ENCODE measurements around the gene ANO5.
"Not testable (repeated sequence)": the region's sequence is repeated elsewhere in the genome, so short reads cannot be mapped to it uniquely, and the experiment has no call there.

The ANO5 gene

GRCh38 chr11:22197139-22198005 is 4.5 kb downstream of the ANO5 start:
- DNase-seq (ENCODE audit: low read depth in 2 of 2): no peak

GRCh38 chr11:22199243-22199642 is 6.4 kb downstream of the ANO5 start:
- no peak for DNase-seq (ENCODE audit: low read depth in 2 of 2)

- DNase-seq (ENCODE audit: low read depth in 2 of 2): no peak
Observed at GRCh38 chr11:22203281-22203680, 10.4 kb downstream of the ANO5 start.

GRCh38 chr11:22207162-22207561 is 14.3 kb downstream of the ANO5 start:
- DNase-seq (ENCODE audit: low read depth in 2 of 2): no peak

GRCh38 chr11:22208151-22208858 is 15.4 kb downstream of the ANO5 start:
- DNase-seq (ENCODE audit: low read depth in 2 of 2): no peak

- DNase-seq (ENCODE audit: low read depth in 2 of 2): no peak
Observed at GRCh38 chr11:22216940-22217339, 24.1 kb downstream of the ANO5 start.

- no peak for DNase-seq (ENCODE audit: low read depth in 2 of 2)
Observed at GRCh38 chr11:22221143-22221542, 28.3 kb downstream of the ANO5 start.

GRCh38 chr11:22225190-22225589 is 32.3 kb downstream of the ANO5 start:
- DNase-seq (ENCODE audit: low read depth in 2 of 2): no peak

- no peak for DNase-seq (ENCODE audit: low read depth in 2 of 2)
Observed at GRCh38 chr11:22234743-22235142, 41.9 kb downstream of the ANO5 start.

GRCh38 chr11:22244986-22245592 is 52.2 kb downstream of the ANO5 start:
- DNase-seq (ENCODE audit: low read depth in 2 of 2): no peak

- DNase-seq (ENCODE audit: low read depth in 2 of 2): no peak
Observed at GRCh38 chr11:22246992-22247391, 54.1 kb downstream of the ANO5 start.

- no peak for DNase-seq (ENCODE audit: low read depth in 2 of 2)
Observed at GRCh38 chr11:22249871-22250270, 57.0 kb downstream of the ANO5 start.

GRCh38 chr11:22256876-22257275 is 64.0 kb downstream of the ANO5 start:
- DNase-seq (ENCODE audit: low read depth in 2 of 2): no peak

- DNase-seq (ENCODE audit: low read depth in 2 of 2): no peak
Observed at GRCh38 chr11:22263613-22264012, 70.7 kb downstream of the ANO5 start.

- DNase-seq (ENCODE audit: low read depth in 2 of 2): not testable (repeated sequence)
Observed at GRCh38 chr11:22268983-22269624, 76.2 kb downstream of the ANO5 start.

GRCh38 chr11:22273781-22274180 is 80.9 kb downstream of the ANO5 start:
- DNase-seq (ENCODE audit: low read depth in 2 of 2): no peak

- DNase-seq (ENCODE audit: low read depth in 2 of 2): no peak
Observed at GRCh38 chr11:22275600-22275999, 82.7 kb downstream of the ANO5 start.

- DNase-seq (ENCODE audit: low read depth in 2 of 2): no peak
Observed at GRCh38 chr11:22276535-22276934, 83.7 kb downstream of the ANO5 start.

- DNase-seq (ENCODE audit: low read depth in 2 of 2): not testable (repeated sequence)
Observed at GRCh38 chr11:22284991-22285390, 92.1 kb downstream of the ANO5 start.

- no peak for DNase-seq (ENCODE audit: low read depth in 2 of 2)
Observed at GRCh38 chr11:22302368-22302767, 109.5 kb downstream of the ANO5 start.

GRCh38 chr11:22304337-22304961 is 111.6 kb downstream of the ANO5 start:
- no peak for DNase-seq (ENCODE audit: low read depth in 2 of 2)

GRCh38 chr11:22317656-22318055 is 124.8 kb downstream of the ANO5 start:
- DNase-seq (ENCODE audit: low read depth in 2 of 2): no peak

Measured in stimulated activated CD4-positive, alpha-beta T cell treated with anti-CD3 and anti-CD28 coated beads, Interleukin-1b, Interleukin-23, amount 100 ng/mL, for 4 hours (primary cell).